ENCODE measurements around the gene PPRC1.

Gene PPRC1

GRCh38 chr10:102132563-102133372, at the start of gene PPRC1:
TSS of gene PPRC1 (plus strand) at chr10:102133040. CDS start at chr10:102133069, 29 bp downstream.
- FAIRE-seq (peak; percentile 98), DNase-seq (ENCODE audit: insufficient read length, low spot score) (peak; percentile 96)

- DNase-seq (ENCODE audit: insufficient read length, low spot score) (no peak), FAIRE-seq (no peak)
Measured at GRCh38 chr10:102083541-102083940, 49.3 kb upstream of the PPRC1 start.

GRCh38 chr10:102085336-102085735, 47.5 kb upstream of the PPRC1 start:
- FAIRE-seq (no peak), DNase-seq (ENCODE audit: insufficient read length, low spot score) (no peak)

GRCh38 chr10:102086196-102086595, 46.6 kb upstream of the PPRC1 start:
- no peak for FAIRE-seq
- no peak for DNase-seq (ENCODE audit: insufficient read length, low spot score)

- FAIRE-seq (no peak), DNase-seq (ENCODE audit: insufficient read length, low spot score) (no peak)
Measured at GRCh38 chr10:102090772-102091171, 42.1 kb upstream of the PPRC1 start.

GRCh38 chr10:102096449-102096848, 36.4 kb upstream of the PPRC1 start:
- DNase-seq (ENCODE audit: insufficient read length, low spot score): no peak
- FAIRE-seq: no peak

GRCh38 chr10:102101152-102101551, 31.7 kb upstream of the PPRC1 start:
- no peak for FAIRE-seq

GRCh38 chr10:102102421-102102820, 30.4 kb upstream of the PPRC1 start:
- FAIRE-seq: no peak
- no peak for DNase-seq (ENCODE audit: insufficient read length, low spot score)

More at GRCh38 chr10:102101152-102101551, 31.7 kb upstream of the PPRC1 start:
- no peak for DNase-seq (ENCODE audit: insufficient read length, low spot score)

GRCh38 chr10:102106998-102107397, 25.8 kb upstream of the PPRC1 start:
- FAIRE-seq (no peak), DNase-seq (ENCODE audit: insufficient read length, low spot score) (no peak)

GRCh38 chr10:102109166-102110116, 23.4 kb upstream of the PPRC1 start:
- no peak for FAIRE-seq
- DNase-seq (ENCODE audit: insufficient read length, low spot score): no peak

- DNase-seq (ENCODE audit: insufficient read length, low spot score) (no peak), FAIRE-seq (no peak)
Measured at GRCh38 chr10:102111276-102111675, 21.6 kb upstream of the PPRC1 start.

- no peak for DNase-seq (ENCODE audit: insufficient read length, low spot score)
- FAIRE-seq: no peak
Measured at GRCh38 chr10:102112210-102112817, 20.5 kb upstream of the PPRC1 start.

GRCh38 chr10:102113261-102113955, 19.4 kb upstream of the PPRC1 start:
- DNase-seq (ENCODE audit: insufficient read length, low spot score): no peak
- no peak for FAIRE-seq

- FAIRE-seq (no peak), DNase-seq (ENCODE audit: insufficient read length, low spot score) (no peak)
Measured at GRCh38 chr10:102113956-102114857, 18.6 kb upstream of the PPRC1 start.

- DNase-seq (ENCODE audit: insufficient read length, low spot score) (peak; percentile 76), FAIRE-seq (peak; percentile 89)
Measured at GRCh38 chr10:102114861-102115618, 17.8 kb upstream of the PPRC1 start.

- DNase-seq (ENCODE audit: insufficient read length, low spot score) (no peak), FAIRE-seq (no peak)
Measured at GRCh38 chr10:102115775-102116174, 17.1 kb upstream of the PPRC1 start.

- FAIRE-seq: no peak
- DNase-seq (ENCODE audit: insufficient read length, low spot score): no peak
Measured at GRCh38 chr10:102116656-102117055, 16.2 kb upstream of the PPRC1 start.

GRCh38 chr10:102117391-102118159, 15.3 kb upstream of the PPRC1 start:
- peak; percentile 14 for FAIRE-seq
- no peak for DNase-seq (ENCODE audit: insufficient read length, low spot score)
